GM19351 (cell line): ENCODE measurements around the gene DNAJC2.

Experiments
- ATAC-seq: cut with Tn5 transposase; IDR thresholded peaks from one replicate; pipeline ENCODE4 v1.9.1; 2021; ENCODE audit warnings: mild to moderate bottlenecking, moderate library complexity; ENCODE audit not compliant: unreplicated experiment

DNAJC2 gene, protein sequence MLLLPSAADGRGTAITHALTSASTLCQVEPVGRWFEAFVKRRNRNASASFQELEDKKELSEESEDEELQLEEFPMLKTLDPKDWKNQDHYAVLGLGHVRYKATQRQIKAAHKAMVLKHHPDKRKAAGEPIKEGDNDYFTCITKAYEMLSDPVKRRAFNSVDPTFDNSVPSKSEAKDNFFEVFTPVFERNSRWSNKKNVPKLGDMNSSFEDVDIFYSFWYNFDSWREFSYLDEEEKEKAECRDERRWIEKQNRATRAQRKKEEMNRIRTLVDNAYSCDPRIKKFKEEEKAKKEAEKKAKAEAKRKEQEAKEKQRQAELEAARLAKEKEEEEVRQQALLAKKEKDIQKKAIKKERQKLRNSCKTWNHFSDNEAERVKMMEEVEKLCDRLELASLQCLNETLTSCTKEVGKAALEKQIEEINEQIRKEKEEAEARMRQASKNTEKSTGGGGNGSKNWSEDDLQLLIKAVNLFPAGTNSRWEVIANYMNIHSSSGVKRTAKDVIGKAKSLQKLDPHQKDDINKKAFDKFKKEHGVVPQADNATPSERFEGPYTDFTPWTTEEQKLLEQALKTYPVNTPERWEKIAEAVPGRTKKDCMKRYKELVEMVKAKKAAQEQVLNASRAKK

DNA sequence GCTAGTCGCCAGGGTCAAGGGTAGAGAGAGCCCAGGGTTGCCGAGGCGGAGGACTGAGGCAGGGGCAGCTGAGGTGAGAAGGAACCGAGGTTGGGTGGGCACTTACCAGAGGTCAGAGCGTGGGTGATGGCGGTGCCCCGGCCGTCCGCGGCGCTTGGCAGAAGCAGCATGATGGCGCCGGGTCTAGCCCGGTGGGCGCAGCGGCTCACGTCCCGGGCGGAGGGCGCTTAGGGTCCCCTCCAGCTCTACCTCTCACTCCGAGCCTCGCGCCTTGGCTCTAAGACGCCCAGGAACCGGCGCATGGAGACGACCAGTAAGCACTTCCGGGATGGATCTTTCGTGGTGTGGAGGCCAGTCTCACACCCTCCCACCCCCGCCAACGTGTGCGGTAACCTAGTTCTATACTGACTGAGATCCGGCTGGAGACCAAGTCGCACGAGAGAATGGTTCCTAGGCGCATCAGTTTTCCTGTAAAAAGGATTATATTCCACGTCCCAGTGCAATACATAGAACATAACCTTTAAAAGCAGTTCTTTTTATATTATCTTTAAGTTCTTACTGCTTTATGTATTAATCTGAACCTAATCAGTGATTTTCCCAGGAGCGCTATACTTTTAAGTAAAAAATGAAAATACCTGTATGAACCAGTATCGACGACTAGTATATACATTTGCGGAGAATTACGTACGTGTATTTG is at the start of gene DNAJC2:
TSS of gene DNAJC2 (minus strand) at position 315 of the 697 bp plus-strand sequence. CDS start at position 170, 145 bp downstream.
- ATAC-seq: peak; percentile 73

DNA sequence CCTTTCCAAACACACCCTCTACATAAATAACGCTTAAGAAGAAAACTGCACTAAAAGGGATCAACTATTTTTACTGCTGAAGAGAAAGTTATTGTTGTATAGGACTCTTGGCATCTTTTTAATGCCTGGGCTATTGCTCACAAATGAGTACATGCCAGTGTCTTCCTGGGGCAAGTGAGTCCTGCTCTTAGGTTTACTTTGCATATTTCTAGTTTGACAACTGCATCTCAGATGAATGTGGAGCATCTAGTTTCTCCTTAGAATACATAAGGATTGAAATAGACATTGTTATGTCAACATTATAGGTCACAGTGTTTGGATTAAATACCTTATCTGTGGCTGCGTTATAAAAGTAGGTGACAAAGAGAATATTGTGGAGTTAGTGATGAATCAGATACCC is 47.4 kb upstream of the DNAJC2 start:
- no peak for ATAC-seq

DNA sequence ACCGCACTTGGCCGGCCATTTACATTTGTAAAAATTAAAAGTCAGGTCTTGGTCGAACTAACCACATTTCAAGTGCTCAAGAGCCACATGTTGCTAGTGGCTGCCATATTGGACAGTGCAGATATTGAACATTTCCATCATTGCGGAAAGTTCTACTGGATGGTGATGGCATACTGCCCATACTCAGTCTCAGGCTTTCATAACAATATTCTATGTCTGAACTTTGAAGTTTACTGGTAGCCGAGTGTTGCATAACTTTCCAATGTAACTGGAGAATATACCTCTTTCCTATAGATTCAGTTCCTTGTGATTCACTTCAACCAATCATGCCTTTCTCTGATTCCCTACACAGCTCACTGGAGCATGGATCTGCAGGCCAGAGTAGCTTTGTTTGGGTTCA is 46.6 kb upstream of the DNAJC2 start:
- ATAC-seq: no peak

DNA sequence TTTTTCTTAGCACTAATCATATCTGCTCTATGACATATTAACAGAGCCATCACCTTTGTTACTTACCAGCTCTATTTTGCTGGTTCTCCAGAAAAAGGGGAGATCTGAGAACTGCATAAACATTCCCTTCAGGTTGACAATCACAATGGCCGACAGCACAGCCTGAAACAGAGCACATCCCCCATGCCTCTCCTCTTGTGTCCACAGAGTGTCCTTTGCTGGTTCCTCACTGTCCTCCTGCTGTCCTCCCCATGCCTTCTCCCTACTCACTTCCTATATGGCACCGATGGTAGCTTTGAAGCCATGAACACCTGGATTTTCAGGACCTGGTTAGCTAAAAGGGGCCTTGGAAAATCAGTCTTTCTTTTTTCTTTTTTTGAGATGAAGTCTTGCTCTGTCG is 44.7 kb upstream of the DNAJC2 start:
- ATAC-seq: no peak

DNA sequence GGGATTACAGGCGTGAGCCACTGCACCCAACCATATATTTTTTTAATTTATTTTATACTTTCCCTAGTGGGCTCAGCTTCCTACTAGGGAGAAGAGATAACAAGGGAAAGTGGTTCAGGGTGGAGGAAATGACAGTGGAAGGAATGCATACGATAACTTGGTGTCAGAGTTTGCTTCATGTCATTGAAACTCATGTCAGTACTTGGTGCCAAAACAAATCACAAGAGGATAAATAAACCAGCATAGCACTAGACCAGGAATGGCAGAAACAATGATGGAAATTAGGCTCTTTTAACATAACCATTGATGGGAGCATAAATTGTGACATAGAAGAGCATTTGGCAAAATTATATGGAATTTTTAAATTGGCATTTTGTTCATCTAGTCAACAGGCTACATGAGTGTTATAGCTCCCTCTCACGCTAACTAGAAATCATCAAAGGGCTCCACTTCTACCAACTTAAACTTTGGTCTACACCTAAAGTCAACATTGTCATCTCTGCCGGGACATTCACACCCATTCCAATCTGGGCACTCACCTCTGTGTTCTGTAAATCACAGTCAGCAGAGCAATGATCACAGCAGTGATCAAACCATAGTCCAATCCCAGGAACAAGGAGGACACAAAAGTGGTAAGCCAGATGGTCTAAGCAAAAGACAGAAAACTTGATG is 44.0 kb upstream of the DNAJC2 start:
- ATAC-seq: no peak

DNA sequence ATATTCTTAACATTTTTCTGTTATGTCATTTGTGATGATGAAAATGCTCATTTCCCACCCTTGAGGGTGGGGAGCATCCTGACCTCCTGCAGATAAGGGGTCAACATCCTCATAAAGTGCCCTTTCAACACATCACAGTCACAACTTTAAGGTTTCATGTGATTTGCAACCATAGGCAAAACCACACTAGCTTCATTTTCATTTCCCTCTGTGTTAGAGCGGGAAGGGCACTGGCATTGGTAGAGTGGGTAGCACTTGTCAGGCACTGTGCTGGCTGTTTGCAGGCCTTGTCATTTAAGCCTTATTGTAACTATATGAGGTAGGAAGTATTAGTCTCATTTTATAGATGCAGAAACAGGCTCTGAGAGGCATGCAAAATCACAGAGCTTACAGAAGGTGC is 42.7 kb upstream of the DNAJC2 start:
- ATAC-seq: no peak

DNA sequence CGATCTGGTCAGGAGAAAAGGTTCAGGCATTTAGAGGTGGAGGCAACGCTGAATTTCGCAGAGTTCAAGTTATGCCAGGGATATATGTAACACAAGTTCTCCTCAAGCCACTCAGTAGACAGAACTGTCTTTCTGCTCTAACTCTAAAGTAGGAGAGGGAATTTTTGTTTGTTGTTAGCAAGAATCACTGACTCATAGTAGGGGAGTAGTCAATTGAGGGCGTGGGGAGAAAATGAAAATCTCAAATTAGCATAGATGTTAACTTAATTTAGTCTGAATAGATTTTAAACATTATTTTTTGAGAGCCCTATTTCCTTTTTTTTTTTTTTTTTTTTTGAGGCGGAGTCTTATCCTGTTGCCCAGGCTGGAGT is 37.5 kb upstream of the DNAJC2 start:
- no peak for ATAC-seq

DNA sequence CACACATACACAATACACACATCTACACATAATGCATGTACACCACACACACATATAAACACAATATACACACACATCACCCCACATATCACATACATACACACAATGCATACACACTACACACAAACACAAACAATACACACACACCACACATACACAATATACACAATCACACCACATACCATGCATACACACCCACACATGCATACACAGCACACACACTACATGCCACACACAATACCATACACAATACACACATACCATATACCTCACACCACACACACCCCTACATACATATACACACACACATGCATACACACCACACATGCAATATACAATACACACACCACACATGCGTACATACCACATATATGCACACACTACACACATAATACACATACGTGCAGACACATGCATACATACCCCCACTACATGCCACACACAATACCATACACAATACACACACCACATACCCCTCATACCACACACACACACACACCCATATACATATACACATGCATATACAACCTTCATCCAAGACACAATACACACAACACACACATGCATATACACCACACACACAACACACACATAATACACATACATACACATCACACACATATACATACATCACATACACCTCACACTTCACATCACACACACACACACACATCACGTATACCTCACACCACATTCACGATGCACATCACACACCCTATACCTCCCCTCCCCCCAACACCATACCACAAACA is 36.9 kb upstream of the DNAJC2 start:
- no peak for ATAC-seq

DNA sequence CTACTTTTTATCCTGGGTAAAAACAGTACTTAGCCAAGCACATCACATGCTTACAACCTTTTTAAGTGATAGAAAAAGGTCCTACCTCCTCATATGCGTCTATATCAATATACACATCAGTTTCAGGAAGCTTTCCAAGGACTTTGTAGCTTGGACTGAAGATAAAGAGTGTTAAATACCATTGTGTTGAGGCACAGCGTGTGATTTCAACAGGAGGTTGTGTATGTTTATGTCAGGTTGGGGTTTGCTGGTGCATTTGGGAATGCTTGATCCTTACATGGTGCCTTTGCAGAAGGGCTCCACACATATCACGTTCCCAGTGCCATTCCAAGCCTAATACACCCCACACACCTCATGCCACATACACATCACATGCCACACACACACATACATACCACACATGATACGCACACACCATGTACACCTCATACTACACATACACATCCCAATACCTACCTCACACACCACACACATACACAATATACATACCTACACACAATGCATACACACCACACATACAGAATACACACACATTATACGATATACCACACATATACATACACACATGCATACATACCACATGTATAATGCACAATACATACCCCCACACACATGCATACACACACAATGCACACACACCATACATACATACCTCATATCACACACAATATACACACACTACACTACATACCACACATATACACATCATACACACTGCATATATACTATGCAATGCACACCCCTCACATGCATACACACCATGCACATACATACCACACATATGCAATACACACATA is 36.0 kb upstream of the DNAJC2 start:
- ATAC-seq: no peak

DNA sequence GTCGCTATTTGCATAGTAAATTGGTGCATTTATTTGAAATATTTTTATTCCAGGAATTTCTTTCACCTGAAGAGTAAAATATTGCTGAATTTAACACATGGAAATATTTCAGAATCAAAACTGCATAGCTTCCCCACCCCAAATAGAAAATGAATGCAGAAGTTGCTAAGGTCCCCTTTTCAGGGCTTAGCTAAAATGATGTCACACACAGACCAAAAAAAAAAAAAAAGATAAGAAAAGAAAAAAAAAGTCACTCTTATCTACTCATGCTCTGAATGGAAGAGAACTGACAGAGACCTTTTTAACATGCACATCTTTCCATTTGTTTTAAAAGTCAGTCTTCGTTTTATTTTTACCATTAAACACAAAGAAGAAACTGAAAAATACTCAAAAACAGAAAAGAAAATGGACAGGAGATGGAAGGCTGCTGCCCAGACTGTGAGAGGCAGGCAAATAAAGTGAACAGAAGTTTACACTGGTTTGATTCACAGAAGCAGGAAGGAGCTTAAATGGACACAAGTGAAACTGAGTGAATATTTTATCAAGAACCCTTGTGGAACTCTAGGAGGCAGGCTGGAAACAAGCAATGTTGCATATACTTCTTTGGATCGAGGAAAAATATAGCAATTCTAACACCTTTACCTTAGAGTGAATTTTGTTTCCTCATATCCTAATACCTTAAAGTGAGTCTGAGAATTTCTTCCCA is 34.9 kb upstream of the DNAJC2 start:
- no peak for ATAC-seq

DNA sequence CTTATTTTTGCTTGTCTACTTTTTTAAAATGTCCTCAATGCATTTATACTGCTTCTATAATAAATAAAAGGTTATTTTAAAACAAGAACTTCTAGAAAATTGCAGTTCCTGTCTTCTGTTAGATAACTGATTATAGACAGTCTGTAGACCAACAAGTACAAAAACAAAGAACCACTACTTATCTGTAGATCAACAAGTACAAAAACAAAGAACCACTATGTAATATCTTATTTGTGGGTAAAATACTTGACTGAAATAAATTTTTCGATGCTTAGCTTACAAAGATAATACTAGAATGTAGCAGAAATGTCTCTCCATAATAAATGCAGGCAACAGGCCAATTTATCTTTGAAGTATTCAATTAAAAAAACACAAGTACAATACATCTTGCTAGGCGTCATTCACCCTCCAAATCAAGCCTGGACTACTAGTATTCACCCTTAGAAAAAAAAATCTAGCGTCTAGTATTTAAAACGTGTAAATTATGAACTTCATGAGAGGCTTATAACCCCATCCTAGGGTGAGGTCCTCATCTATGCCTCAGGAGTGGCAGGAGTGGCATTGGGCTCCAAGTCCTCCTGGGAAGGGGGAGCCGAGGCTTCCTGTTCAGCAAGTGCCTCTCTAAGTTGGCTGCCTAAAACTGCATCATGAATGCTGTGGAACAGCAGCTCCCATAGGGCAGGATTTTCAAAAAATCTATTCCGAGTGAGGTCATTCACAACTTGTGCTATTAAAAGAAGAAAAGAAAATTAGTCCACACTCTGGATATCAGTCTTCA is 29.5 kb upstream of the DNAJC2 start:
- ATAC-seq: no peak

DNA sequence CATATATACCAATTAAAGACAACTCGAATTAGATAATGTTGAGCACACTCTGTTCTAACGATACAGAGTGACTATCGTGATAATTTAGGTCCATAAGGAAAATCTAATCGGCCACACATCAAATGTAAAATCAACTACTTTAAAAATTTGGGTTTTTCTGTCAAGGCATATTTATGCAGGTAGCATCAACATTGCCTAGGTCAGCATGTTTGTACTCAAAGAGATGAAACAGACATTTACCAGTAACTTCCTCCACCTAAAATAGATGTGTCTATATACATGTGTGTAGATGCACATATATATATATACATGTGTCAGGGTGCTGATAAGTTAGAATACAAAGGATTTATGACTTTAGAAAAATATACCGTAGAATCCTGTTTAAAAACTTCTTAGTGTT is 24.9 kb upstream of the DNAJC2 start:
- no peak for ATAC-seq

DNA sequence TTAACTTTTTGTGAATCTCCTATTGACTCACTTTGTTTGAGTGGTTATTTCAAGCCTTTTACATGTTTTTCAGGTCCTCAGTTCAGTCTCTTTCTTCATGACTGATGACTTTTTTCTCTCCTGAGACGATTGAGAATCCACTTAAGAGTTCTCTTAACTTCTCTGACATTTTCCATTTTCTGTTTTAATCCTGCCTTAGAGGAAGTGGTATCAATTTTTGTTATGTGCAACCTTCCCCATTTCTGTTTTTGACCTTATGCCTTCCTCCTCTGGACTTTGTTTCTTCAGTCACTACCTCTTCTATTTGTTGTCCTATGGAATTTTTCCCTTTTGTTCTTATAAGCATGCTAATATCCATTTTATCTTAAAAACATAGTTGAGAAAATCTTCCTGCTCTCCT is 5.2 kb upstream of the DNAJC2 start:
- ATAC-seq: no peak

DNA sequence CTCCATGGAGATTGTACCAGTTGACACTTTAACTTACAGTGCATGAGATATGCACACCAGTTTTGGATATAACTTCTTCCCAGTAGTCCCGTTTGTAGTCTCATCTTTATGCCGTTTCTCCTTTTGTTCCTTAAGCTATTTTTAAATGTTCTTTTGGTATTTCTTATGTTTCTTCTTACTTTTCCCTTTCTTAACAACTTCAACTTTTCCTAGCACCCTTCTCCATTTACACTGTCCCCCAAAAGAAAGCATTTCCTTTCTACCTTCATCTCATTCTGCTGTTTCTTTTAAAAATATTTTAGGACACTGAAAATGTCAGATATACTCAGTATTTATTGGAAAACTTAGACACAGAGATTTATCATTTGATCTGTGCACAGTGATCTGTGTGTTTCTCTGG is 4.4 kb upstream of the DNAJC2 start:
- no peak for ATAC-seq

DNA sequence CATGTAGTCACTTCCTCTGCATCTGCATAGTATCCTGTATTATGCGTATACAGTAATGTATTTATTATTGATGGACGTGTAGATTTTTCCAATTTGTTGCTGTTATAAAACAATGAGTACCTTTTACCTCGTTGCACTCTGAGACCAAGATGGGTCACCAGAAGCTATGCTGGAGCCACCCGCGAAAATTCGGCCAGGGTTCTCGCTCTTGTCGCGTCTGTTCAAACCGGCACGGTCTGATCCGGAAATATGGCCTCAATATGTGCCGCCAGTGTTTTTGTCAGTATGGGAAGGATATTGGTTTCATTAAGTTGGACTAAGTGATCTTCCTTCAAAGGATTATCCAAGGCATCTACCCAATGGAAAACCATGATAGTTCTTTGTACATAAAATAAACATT is 3.9 kb upstream of the DNAJC2 start:
- no peak for ATAC-seq

DNA sequence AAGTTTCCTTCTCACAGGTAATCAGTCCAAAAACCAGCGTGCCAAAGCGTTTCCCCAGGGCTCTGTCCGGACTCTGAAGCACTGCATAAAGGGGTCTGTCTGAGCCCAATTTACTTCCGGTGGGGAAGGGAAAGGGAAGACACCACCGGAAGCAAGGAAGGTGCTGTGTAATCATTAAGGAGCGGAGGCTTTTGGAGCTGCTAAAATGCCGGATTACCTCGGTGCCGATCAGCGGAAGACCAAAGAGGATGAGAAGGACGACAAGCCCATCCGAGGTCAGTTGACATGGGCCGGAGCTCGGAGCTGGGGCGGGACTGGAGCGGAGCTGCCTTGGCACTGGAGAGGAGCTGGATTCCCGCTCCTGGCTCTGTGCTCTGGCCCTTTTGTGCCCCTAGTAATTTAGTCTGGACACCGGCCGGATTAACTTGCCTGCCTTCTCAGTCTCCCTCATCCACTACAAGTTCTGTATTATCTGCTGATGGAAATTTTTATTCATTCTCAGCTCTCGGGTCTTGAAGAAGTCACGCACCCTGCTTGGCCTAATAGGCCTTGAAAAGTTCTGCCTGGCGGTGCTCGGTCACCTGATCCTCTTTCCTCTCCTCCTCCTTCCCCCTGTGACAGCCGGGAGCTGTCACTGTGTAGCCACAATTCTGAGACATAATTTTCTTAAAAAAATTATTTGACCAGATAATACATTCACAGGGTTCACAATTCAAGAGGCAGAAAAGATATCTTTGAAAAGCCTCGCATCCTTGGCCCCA is 3.1 kb upstream of the DNAJC2 start, which contains the start of gene PSMC2:
TSS of gene PSMC2 (plus strand) at position 137 of the 761 bp plus-strand sequence. CDS start at position 206, 69 bp downstream.
- ATAC-seq: peak; percentile 66

DNA sequence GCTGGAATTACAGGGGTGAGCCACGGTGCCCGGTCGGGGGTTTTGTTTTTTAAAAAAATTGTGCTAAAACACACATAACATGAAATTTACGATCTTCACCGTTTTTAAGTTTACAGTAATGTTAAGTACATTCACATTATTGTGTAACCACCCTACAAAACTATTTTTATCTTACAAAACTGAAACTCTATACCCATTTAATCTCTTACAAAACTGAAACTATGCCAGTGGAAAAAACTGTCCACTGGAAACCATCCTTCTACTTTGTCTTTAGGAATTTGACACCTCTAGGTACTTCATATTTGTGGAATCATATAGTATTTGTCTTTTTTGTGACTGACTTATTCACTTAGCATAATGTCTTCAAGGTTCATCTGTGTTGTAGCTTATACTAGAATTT is 1.8 kb upstream of the DNAJC2 start:
- no peak for ATAC-seq
